Sigmoid colon (tissue), 4 donors: ENCODE measurements around the gene ETV6.
A peak's percentile ranks its signal among the peaks of the same experiment; 100 is the strongest.

Source experiments
- POLR2A ChIP-seq, 2 donors: fragments of 450-650 bp; IDR thresholded peaks; one replicate each; pipeline ENCODE4 v1.6.1; 2016; ENCODE audit warnings: antibody characterized with exemption in 2 of 2, mild to moderate bottlenecking in 2 of 2, moderate library complexity in 2 of 2
- POLR2AphosphoS5 ChIP-seq, 4 donors: sonication (generic); formaldehyde crosslinking; IDR thresholded peaks; one replicate each; pipeline ENCODE4 v1.6.1; 2017; ENCODE audit warnings: antibody characterized with exemption in 4 of 4
- TF ChIP-seq, protein P1 (sequence below), 4 experiments: fragments of 450-650 bp in 3 of 4; fragments of 200-600 bp in 1 of 4; IDR thresholded peaks; one replicate each; pipeline ENCODE4 v1.5.1; 2016 to 2019; ENCODE audit warnings: antibody characterized with exemption in 4 of 4, mild to moderate bottlenecking in 3 of 4, moderate library complexity in 2 of 4

DNA sequence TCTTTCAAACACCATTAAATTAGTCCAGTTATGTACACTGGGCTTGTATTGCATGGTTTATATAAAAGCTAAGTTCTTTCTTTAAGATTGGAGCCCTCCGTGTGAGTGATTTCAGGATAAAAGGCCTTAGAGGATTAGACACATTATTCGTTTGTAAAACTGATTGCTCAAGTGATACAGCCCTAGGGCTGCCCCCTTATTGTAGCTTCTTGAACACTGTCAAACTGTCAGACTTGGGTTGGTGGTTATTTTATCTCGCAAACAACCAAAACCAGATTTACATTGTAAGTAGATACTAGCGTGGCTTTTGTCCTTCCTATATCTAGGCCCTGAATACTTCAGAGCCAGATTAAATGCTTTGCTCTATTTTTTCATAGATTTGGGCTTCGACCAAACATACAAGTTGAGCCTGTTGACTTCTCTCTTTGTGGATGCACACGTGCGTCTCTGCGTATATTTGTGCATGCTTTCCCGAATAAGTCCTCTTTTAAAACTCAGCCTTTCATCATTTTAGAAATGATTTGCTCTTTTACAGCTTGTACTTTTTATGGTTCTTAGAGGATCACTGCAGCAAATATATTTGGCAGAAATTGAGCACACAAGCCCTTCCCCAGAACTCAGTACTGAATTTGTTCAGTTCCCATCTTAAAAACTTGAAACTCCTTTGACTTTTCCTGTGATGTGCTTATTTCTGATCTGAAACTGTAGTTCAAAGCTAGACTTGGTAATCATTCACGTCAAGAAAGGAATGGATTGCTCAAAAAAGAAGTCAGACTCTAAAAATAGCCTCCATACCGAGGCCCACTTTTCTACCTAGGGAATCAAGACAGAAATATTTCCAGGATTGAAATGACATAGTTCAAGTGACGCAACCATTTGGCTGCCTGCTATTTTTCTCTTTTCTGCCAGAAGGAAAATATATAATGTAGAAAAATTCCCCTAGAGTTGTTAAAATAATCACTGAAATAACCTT, 129.5 kb downstream of the ETV6 start:
- TF ChIP-seq POLR2AphosphoS5 (IDR thresholded peaks at IDR 0.05) (peak in 1 of 4 donors; percentile 41), POLR2A (IDR thresholded peaks at IDR 0.05) (no peak)
- TF ChIP-seq, protein P1, sequence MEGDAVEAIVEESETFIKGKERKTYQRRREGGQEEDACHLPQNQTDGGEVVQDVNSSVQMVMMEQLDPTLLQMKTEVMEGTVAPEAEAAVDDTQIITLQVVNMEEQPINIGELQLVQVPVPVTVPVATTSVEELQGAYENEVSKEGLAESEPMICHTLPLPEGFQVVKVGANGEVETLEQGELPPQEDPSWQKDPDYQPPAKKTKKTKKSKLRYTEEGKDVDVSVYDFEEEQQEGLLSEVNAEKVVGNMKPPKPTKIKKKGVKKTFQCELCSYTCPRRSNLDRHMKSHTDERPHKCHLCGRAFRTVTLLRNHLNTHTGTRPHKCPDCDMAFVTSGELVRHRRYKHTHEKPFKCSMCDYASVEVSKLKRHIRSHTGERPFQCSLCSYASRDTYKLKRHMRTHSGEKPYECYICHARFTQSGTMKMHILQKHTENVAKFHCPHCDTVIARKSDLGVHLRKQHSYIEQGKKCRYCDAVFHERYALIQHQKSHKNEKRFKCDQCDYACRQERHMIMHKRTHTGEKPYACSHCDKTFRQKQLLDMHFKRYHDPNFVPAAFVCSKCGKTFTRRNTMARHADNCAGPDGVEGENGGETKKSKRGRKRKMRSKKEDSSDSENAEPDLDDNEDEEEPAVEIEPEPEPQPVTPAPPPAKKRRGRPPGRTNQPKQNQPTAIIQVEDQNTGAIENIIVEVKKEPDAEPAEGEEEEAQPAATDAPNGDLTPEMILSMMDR (IDR thresholded peaks at IDR 0.05): no peak
